Lung (tissue), 12 donors: ENCODE measurements around the gene TGFB1I1. TPM values are rescaled to one million over a fixed set of nuclear protein-coding genes. Genes with fewer than 3 reads are reported as not detected.

ENCODE experiments used
- ATAC-seq: fragments of 200-7000 bp; cut with Tn5 transposase; one replicate; pipeline ENCODE4 v1.9.1; 2020; ENCODE audit warnings: moderate number of reproducible peaks; ENCODE audit not compliant: insufficient read depth, low FRiP score
- DNase-seq, 3 donors: peaks; one replicate each; pipeline ENCODE4 v3.0.0-alpha.2; 2013 to 2017
- H3K27ac ChIP-seq, 2 donors: one replicate each; pipeline ENCODE4 v1.5.1; 2013; ENCODE audit warnings: mild to moderate bottlenecking in 2 of 2, moderate library complexity in 2 of 2, control low read depth in 1 of 2, inconsistent platforms in 1 of 2, low read depth in 1 of 2, low read length in 1 of 2
- H3K27me3 ChIP-seq, 3 donors: one replicate each; pipeline ENCODE4 v1.5.1; 2013; ENCODE audit warnings: low read length in 2 of 3; ENCODE audit not compliant: control insufficient read depth in 3 of 3, insufficient read depth in 3 of 3
- H3K36me3 ChIP-seq, 4 donors: one replicate each; pipeline ENCODE4 v1.5.1; 2013; ENCODE audit warnings: low read length in 4 of 4, mild to moderate bottlenecking in 1 of 4, moderate library complexity in 1 of 4; ENCODE audit not compliant: control insufficient read depth in 4 of 4, insufficient read depth in 4 of 4
- H3K4me1 ChIP-seq, 5 donors: one replicate each; pipeline ENCODE4 v1.5.1; 2013; ENCODE audit warnings: low read length in 5 of 5, mild to moderate bottlenecking in 2 of 5, moderate library complexity in 1 of 5; ENCODE audit not compliant: control insufficient read depth in 5 of 5, insufficient read depth in 5 of 5
- H3K4me3 ChIP-seq: one replicate; pipeline ENCODE4 v1.5.1; 2013; ENCODE audit warnings: mild to moderate bottlenecking, control low read depth, moderate library complexity
- H3K9ac ChIP-seq, 2 donors: one replicate each; pipeline ENCODE4 v1.5.1; 2013; ENCODE audit warnings: low read length in 2 of 2, control low read depth in 1 of 2; ENCODE audit not compliant: insufficient read depth in 1 of 2
- H3K9me3 ChIP-seq, 4 donors: one replicate each; pipeline ENCODE4 v1.5.1; 2013; ENCODE audit warnings: low read length in 3 of 4, mild to moderate bottlenecking in 1 of 4, moderate library complexity in 1 of 4; ENCODE audit not compliant: control insufficient read depth in 4 of 4, insufficient read depth in 3 of 4
- CTCF ChIP-seq: IDR thresholded peaks from 2 replicates; pipeline ENCODE4 v1.5.1; 2012; ENCODE audit warnings: mild to moderate bottlenecking; ENCODE audit errors: control extremely low read depth, extremely low read depth
- WGBS, 2 donors: extraction: QIAGEN DNeasy Blood & Tissue Kit; methylation state at CpG; one replicate each; pipeline ENCODE4 v1.1.7; 2013; 5-methylcytosine and 5-hydroxymethylcytosine counted together
- polyA plus RNA-seq, 2 donors: library from polyadenylated mRNA; stranded (reverse); fragments of 200-250 nt; gene quantifications; one replicate each; pipeline ENCODE4 v1.2.1, GENCODE V29; 2013
- total RNA-seq, 2 donors: library from RNA; depleted of rRNA in 1 of 2; stranded (reverse); fragments of >200 nt in 1 of 2; gene quantifications; one replicate each; pipeline ENCODE4 v1.2.1, GENCODE V29; 2014 to 2021
- donor health status: control.
- donor health status: control.
- donor health status: Bipolar disorder and iron deficiency.
- donor health status: healthy.
- donor health status: DM: yes; HTN: yes; CAD: no.

The TGFB1I1 gene
- total and polyA plus RNA-seq, 4 donors, result 25.1 to 58.9 (median 37.6) TPM

DNA sequence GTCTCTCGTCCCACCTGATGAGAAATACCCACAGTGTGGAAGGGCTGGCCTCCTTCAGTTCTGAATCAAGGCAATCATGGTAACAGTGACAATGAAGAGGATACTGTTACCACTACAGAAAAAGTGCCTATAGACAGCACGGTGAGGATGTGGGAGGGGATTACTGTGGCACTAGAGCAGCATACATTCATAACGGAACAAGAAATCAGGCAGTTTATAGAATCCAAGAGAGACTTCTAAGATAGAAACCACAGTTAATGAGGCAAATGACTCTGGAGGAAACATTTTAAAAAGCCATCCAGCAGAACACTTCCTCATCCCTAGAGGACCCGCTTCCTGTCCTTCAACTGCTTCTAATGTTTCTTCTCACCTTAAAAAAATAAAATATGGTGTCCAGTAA lies 33.5 kb downstream of the TGFB1I1 start:
- peaks cover 11 to 29% (median 18%) of the 10 kb centered on the region in 5 donors for H3K4me1 ChIP-seq
- H3K27me3 ChIP-seq, result no peaks in the 10 kb centered on the region
- no peak overlapping the region for H3K27ac ChIP-seq
- 42 to 67% methylated on average over 4 of the region's 4 CpGs for whole genome bisulfite sequencing, 2 donors
- no peak overlapping the region for H3K9ac ChIP-seq
- DNase-seq (no peak), ATAC-seq (no peak)
- no peaks in the 10 kb centered on the region for H3K9me3 ChIP-seq
- H3K4me3 ChIP-seq, result no peak overlapping the region
- peaks cover 0 to 8% (median 5%) of the 10 kb centered on the region in 4 donors for H3K36me3 ChIP-seq
- no peak for TF ChIP-seq CTCF

GRCh38 chr16:31507617-31507928 lies 35.6 kb downstream of the TGFB1I1 start:
- peak overlapping the region; percentile 94 for H3K9ac ChIP-seq
- H3K27ac ChIP-seq, result peak overlapping the region; percentile 97 to 99
- H3K4me1 ChIP-seq, result peaks cover 11 to 22% (median 13%) of the 10 kb centered on the region in 5 donors
- H3K36me3 ChIP-seq, result peaks cover 0 to 5% (median 3%) of the 10 kb centered on the region in 4 donors
- TF ChIP-seq CTCF, result no peak
- WGBS, 2 donors, result 3 to 5% methylated on average over 12 of the region's 12 CpGs
- H3K4me3 ChIP-seq, result peak overlapping the region; percentile 100
- peak; percentile 3 for ATAC-seq
- DNase-seq, result no peak
- H3K9me3 ChIP-seq, result no peaks in the 10 kb centered on the region
- H3K27me3 ChIP-seq, result no peaks in the 10 kb centered on the region

DNA sequence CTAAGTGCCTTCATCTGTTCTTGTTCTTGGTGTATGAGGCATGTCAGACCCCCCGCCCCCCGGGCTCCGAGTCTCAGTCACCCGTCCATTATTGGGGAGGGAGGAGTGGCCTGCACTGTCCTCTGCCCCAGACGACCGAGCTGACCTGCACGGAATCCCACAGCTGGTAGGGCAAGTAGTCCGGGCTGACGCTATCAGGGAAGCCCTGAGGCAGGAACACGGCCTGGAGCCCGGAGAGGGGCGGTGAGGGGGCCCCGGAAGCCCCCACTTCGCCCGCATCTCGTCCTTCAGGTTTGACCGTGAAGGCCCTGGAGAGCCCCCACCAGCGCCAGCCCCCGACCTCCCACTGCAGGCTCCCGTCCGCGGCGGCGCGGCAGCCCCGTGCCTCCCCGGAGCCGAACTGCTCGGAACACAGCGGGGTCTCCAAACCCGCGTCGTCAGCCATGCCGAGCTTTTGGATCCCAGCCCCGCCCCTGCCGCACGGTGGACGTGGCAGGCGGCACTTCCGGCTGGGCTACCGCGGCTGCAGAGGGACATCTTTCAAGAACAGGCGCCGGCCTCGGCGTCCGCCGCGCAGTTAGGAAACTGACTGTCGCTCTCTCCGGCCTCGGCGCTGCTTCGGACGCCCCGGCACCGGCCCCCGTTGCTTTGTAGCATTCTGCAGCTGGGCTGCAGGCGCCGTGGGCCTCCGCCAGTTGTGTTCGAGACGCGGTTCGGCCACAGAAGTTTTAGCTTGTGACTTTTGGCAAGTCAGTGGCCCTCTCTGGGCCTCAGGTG lies 36.2 kb downstream of the TGFB1I1 start, which contains the start of gene RUSF1:
Gene RUSF1, minus strand, starts transcription at position 463 of the 777 bp plus-strand sequence. Its CDS starts 18 bp downstream, at position 445.
- Histone ChIP-seq H3K9me3 (no peaks in the 10 kb centered on the region), H3K4me3 (peak within 1 kb of the TSS; percentile 100), H3K36me3 (peaks cover 0 to 5% (median 3%) of the 10 kb centered on the region in 4 donors), H3K9ac (peak within 1 kb of the TSS; percentile 94), H3K4me1 (peaks cover 11 to 22% (median 13%) of the 10 kb centered on the region in 5 donors), H3K27me3 (no peaks in the 10 kb centered on the region), H3K27ac (peak within 1 kb of the TSS; percentile 97 to 99)
- no peak for TF ChIP-seq CTCF
- 0% methylated on average over 65 of the region's 65 CpGs for WGBS, 2 donors
- DNase-seq, result peak; percentile 94 to 96 (median 94)
- peak; percentile 85 for ATAC-seq
